ENCODE measurements around the gene SNTA1.
"Not testable (repeated sequence)": the region's sequence is repeated elsewhere in the genome, so short reads cannot be mapped to it uniquely, and the experiment has no call there.

Gene SNTA1

DNA sequence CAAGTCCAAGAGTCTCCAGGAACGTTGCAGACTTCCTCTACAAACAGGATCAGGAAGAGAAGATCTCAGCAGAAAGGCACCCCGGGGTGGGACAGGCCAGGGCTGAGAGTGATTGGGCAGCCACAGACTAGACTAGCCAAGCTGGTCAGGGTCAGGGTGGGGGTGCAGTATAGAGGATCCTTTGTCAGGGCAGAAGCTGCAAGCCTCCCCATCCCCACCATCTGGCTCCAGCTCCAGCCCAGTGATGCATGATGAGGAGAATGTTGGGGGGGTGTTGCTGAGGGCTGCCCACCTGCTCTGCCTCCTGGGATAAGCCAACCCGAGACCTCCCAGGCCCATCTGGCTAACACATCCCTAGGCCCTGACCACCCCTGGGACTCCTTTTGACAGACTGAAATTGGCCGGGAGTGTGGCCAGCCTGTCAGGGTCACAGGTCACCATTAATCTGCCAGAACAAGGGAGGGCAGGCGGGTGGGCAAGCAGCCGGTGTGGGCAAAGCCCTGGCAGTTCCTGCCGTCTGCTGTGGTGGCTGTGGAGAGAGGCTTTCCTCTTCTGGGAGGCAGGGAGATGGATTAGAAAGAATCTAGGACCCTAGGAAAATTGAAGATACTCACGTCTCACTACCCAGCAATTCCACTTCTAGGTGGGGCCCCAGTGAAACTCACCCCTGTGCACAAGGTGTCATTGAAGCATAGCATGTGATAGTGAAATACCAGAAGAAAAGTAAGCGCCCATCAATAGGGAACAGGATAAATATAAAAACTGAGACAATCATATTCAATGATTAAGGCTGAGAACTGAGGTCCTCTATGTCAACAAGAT is 22.1 kb upstream of the SNTA1 start:
- no peak for DNase-seq

DNA sequence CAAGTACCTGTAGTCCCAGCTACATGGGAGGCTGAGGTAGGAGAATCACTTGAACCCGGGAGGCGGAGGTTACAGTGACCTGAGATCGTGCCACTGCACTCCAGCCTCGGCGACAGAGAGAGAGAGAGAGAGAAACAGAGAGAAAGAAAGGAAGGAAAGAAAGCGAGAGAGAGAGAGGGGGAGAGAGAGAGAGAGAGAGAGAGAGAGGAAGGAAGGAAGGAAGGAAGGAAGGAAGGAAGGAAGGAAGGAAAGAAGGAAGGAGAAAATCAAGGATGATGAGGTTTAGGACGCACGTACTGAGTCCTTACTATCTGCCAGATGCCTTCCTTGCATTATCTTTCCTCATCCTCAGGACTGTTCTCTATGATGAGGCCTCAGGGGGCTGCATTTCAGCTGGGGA is 21.2 kb upstream of the SNTA1 start:
- not testable (repeated sequence) for DNase-seq

DNA sequence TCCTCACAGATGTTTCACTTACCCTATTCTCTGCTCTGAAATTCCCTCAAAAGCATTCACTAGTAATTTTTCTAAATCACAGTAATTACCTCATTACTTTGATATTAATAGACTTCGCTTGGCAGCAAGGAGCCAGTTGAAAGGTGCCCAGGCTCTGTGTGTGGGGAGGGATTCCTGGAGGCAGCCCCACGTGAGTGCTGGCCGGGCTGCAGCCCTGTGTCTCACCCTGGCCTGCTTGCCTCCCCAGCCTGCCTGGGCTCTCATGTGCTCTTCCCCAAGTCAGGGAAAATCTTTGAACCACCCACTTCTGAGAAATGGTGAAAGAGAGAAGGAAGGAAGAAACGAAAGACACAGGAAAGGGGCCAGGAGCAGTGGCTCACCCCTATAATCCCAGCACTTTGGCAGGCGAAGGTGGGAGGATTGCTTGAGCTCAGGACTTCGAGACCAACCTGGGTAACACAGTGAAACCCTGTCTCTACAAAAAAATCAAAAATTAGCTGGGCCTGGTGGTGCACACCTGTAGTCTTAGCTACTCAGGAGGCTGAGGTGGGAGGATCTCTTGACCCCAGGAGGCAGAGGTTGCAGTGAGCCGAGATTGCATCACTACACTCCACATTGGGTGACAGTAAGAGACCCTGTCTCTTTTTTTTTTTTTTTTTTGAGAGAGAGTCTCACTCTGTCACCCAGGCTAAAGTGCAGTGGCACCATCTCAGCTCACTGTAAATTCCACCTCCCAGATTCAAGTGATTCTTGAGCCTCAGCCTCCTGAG is 20.0 kb upstream of the SNTA1 start:
- DNase-seq = no peak

DNA sequence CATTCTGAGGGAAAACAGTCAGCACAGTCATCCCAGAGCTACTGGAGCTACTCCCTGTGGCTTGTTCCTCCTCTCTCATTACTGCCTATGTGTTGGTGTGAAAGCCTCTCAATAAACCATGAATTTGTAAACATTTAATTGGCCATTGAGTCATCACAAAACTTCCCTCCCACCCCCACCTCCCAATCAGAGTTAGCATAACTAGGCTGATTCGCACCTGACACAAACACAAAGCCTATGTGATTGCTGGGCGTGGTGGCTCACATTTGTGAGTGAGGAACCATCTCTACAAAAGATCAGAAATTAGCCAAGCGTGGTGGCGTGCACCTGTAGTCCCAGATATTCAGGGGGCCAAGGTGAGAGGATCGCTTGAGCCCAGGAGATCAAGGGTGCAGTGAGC is 17.1 kb upstream of the SNTA1 start:
- DNase-seq = no peak

DNA sequence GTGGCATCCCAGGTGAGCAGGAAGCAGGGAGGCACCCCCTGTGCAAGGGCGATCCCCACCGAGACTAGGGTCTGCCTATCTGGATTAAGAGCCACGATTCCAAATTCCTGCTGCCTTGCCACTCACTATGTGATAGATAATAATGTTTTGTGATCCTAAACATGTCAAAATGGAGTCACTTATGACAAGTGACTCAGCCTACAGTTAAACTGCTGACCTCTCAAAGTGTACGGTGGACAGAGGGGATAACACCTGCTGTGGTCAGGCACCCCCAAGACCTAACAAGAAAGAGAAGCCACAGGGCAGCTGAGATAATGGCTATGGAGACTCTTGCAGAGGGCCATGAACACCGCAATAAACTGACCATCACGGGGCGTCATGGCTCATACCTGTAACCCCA is 16.0 kb upstream of the SNTA1 start:
- no peak for DNase-seq

DNA sequence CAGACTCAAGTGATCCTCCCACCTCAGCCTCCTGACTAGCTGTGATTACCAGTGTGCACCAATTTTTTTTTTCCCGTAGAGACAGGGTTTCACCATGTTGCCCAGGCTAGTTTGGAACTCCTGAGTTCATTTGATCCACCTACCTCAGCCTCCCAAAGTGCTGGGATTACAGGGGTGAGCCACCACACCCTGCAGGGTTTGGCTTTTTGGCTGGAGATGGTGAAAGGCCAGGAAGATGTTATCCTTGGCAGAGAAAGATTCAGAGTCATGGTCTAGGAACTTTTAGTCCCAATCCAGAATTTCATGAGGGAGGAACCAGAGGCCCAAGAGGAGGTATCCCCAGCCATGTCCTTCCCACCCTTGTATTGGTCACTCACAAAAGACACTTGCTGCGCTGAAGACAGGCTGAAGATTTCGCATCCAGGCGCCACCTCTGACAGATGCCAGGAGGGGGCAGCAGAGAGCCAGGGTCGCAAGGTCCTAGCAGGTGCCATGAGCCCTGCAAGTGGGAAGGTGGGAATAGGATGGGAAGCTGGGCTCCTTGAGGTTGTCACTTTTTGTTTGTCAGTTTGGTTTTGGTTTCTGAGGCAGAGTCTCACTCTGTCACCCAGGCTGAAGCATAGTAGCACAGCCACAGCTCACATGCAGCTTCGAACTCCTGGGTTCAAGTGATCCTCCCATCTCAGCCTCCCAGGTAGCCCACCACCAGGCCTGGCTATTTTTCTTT is 13.5 kb upstream of the SNTA1 start:
- DNase-seq = peak; percentile 49 to 79 (median 74)

DNA sequence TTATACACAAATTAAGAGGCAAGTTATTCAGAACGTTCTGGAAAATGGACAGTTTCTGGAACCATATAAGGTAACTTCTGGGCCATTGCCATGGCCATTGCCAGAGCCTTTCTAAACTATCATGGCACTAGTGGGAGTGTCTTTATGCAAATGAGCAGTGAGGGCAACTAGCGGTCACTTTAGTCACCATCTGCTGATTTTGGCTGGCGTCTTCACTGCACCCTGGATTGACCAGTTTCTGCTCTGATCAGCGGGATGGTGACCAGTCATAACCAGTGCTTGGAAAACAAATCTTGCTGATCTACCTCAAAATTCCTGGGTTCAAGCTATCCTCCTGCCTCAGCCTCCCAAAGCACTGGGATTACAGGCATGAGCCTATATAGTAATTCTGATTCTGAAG is 7.3 kb upstream of the SNTA1 start:
- DNase-seq = no peak

DNA sequence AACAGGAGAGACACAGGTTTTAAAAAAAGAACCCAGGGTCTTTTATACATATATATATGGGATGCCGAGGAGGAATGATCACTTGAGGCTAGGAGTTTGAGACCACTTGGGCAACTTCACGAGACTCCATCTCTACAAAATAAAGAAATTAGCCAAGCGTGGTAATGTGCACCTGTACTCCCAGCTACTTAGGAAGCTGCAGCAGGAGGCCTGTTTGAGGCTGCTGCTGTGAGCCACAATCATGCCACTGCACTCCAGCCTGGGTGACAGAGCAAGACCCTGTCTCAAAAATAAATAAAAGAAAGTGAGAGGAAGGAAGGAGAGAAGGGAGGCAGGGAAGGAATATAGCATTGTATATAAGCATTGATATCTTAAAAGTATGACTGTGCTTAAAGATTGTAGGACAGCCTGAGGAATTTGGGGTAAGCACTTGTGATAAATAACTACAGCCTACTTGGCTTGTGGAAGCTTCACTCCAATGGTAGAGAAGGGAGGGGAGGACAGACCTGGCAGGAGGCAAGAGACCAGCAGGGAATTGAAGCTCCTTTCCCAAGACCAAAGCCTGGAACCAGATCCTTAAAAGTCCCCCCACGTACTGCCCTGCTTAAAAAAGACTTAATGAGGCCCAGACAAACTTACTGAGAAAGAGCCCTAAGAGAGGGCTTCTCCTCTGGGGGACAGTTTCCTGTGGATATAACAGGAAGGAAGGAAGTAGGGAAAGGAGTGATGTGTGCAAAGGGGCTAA is 2.5 kb upstream of the SNTA1 start:
- no peak for DNase-seq

DNA sequence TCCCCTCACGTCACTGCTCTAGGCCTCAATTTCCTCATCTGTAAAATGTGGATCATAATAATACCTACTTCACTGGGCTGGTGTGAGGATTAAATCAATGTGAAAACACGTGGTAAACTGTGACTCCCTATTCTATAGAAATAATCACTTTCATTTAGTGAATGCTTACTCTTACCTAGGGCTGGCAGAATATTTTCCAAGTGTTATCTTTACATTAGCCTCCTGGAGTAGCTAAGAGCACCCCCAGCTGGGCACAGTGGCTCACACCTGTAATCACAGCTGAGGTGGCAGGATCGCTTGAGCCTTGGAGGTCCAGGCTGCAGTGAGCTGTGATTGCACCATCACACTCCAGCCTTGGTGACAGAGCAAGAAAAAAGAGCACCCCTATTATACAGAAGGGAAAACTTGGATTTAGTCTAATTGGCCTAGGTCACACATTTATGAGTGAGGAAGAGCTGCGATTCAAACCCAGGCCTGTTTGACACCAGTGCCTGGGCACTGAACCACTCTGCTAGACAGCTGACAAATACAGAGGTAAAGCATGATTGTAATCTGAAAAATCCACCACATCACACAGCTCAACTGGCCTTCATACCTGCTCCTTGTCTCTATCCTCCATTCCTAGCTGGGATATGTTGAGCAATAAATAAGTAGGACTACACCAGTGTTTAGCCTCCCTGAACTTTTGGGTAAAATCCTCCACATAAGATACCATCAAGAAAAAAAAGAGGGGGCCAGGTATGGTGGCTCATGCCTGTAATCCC is 1.4 kb upstream of the SNTA1 start:
- DNase-seq = peak in 1 of 4 experiments; percentile 2

DNA sequence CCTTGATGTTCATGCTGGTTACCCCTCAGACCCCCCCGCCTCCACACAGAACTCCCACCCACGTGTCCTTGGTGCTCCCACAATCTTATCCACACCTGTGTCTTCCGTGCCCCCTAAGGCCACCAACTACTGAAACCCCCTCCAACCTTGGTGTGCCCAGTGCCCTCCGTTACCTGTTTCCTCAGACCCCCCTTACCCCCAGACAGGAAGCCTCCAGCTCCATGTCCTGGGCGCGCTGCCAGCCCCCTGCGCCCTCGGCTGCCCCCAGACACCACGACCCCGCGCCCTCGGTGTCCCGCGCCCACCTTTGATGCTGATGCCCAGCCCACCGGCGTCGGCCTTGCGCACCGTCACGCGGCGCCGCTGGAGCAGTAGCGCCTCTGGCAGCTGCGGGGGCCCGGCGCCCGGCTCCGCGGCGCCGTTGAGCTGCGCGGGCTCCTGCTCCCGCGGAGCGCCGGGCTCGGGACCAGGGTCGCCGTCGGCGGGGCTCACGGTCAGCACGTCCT is 504 bp downstream of the SNTA1 start:
- DNase-seq = peak in 1 of 4 experiments; percentile 36

DNA sequence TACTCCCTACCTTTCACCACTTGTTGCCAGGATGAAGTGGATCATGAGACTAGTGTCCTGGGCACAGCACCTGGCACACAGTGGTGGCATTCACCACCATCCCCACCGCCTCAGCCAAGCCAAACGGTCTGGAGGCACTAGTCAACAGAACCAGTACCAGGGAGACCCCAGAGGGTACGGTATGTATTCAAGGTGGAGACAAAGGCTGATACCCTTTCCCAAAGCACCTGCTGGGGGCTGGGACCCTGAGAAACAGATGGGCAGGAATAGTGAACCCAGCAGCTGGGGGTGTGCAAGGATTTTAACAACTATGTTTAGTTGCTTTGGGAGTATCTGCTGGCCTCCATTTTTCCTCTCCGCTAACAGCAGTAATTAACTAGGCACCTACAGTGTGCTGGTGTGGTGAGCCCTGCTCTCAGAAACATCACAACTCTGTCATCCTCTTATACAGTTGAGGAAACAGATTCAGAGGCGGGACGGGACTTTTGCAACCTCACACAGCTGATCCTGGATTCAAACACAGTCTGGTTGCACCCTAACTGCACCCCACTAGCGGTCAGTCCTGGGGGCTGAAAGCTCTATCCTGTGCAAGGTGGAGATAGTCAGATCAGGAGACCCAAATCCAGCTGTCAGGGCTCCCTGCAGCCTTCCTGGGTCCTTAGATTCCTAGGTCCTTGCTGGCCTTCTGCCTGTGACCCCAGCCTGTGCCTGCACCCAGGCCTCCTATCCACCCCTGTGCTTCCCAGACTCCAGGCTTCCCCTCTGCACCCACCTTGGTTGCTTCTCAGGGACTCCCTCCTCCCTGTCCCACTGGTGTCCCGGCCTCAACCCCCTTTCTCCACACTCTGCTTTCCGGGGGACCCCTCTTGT is 1.2 kb downstream of the SNTA1 start:
- DNase-seq = no peak

DNA sequence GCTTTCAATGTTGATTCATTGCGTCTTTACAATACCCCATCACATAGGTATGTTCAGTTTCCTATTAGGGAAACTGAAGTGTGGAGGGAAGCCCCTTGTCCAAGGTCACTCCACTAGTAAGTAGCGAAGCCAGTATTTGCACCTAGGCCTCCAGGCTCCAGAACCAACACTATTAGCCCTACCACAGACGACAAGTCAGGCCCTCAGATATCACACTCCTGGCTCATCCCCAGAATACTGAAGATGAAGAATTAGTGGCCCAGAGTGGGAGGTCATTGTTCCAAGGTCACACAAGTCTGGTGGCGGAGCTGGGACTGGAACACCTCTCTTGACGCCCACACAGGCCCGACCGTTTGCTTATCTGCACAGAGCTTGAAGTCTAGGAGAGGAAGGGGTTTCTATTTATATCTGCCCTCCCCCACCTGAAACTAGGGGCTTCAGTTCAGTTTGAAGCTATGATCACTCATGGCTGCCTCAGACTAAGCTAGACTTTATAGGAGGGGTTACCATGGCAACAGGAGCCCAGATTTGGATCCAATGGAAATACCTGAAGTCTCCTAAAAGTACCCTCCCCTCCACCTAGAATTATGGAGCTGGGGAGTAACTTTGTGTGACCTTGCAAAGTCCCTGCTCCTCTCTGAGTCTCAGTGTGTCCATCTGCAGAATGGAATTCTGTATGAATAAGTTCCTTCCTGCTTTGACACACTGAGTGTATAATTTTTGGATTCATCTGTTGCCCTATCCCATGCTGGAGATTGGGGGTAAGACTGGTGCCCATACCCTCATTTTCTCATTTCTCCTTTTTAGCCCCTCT is 2.2 kb downstream of the SNTA1 start:
- DNase-seq = no peak

DNA sequence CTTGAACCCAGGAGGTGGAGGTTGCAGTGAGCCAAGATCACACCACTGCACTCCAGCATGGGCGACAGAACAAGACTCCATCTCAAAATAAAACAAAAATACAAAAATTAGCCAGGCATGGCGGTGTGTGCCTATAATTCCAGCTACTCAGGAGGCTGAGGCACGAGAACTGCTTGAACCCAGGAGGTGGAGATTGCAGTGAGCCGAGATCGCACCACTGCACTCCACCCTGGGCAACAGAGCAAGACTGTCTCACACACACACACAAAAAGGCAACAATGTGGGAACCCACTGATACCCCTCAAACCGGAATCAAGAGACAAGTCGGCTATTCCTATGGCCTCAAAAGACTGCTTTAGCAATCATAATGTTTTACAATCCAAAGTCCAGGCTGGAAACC is 3.0 kb downstream of the SNTA1 start:
- DNase-seq = not testable (repeated sequence)

DNA sequence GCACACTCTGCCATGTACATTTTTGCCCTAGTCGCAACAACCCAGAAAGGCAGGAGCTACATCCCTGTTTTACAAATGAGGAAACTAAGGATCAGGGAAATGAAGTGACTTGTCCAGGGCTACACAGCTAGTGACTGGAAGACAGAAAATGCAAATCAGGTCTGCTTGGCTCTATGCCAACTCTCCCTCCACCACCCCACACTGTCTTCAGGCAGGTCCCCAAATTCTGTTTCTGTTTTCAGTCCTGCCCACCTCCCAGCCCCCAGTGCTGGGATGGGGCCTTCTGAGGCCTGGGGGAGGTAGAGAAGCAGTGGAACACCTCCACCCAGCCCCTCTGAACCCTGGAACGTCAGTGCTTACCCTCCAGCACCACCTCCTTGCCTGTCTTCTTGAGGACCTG is 5.1 kb downstream of the SNTA1 start:
- no peak for DNase-seq

DNA sequence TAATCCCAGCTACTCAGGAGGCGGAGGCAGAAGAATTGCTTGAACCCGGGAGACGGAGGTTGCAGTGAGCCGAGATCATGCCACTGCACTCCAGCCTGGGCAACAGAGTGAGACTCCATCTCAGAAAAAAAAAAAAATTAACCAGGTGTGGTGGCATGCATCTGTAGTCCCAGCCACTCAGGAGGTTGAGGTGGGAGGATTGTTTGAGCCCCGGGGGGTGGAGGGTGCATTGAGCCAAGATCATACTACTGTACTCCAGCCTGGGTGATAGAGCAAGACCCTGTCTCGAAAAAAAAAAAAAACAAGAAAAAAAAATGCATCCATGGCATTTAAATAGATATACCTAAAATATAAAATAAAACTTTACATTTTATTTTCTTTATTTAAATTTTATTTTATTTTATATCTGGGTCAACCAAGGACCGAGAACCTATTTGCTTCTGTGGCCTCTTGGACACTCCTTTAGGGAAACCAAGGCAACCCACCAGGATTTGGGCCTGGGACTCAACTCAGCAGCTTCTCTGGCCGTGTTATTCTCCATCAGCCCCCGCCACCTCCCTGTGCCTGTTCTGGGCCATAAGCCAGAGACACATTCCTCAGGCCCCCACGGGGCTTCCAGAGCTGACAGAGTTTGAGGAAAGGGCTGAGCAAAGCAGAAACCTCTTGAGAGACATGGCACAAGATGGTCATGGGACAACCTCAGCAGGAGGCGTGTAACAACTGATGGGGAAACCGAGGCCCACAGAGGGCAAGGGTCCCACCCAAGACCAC is 6.2 kb downstream of the SNTA1 start:
- DNase-seq = no peak

DNA sequence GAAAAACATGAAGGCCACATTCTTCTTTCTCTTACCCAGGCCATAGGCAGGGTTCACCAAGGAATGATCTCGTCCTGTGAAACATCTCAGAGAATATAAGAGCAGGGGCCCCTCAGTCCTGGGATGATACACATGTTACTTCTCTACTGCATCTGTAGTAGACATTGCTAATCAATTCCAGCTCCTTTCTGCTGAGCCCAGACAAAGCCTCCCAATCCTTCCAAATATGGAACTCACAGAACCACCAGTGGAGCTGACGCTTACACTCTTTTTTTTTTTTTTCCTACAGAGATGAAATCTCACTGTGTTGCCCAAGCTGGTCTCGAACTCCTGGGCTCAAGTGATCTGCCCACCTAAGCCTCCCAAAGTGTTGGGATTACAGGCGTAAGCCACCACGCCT is 9.1 kb downstream of the SNTA1 start:
- no peak for DNase-seq

DNA sequence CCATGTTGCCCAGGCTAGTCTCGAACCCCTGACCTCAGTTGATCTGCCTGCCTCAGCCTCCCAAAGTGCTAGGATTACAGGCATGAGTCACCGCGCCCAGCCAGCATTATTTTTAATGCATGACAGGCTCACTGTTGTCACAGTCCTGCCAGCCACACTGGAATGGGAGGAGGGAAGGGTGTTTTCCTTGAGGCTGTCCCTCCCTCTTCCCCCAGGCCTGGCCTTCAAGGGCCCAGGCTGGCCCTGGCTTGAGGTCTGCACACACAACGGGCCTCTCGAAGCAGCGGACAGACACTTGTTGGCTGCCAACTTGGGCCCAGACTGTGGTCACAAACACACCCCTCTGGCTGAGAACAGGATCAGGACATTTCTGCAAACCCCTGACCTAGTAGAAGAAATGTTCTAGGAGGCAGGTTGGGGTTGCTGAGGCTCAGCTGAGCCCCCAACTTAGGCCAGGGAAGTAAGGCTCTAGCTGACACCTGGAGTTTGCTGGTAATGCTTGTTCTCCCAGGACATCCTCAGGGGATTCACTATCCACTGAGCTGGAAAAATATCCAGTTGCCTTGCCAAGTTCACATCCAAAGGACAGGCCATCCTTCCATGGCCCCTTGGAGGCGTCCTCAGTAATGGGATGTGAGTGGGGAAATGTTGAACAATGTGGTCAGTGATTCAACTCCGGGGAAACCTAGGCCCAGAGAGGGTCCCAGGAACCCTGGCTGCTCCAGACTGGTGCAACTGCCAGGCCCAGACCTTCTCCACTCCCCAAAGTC is 9.9 kb downstream of the SNTA1 start:
- DNase-seq = no peak

DNA sequence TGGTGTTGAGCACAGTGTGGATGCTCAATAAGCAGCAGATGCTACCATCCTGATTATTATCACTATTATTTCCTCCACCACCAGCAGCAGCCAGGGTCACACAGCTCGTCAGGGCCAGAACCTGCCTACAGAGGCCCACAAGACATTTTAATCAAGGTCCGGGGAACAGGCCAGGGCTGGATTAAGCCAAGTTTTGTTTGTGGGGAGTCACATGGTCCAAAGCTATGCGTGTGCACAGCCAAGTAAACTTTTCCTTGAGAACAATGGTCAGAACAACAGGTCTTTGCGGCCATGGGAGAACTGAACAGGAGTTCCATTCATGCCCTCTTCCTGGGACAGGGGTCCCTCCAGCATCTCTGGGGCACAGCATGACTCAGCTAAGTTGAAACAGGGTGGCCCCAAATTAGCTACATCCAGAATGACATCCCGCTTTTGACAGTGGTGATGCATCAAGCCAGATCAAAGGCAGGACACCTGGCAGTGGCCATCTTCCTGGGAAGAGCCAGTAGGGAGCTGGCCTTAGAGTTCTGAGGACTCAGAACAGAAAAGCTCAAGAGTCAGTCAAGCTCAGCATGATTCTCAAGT is 11.7 kb downstream of the SNTA1 start:
- DNase-seq = no peak
